ENCODE measurements around the gene SLC6A3. TPM values are rescaled to one million over a fixed set of nuclear protein-coding genes. Genes with fewer than 3 reads are reported as not detected.

Gene SLC6A3
- total RNA-seq, 2 experiments from 2014 or later = not detected

- Mint-ChIP-seq H3K36me3 (no peaks in the 10 kb centered on the region), H3K4me3 (peak overlapping the region; percentile 92), H3K9me3 (no peaks in the 10 kb centered on the region), H3K27me3 (peaks cover 3% of the 10 kb centered on the region), H3K27ac (peak overlapping the region; percentile 55), H3K4me1 (ENCODE audit: low read depth) (peaks cover 16% of the 10 kb centered on the region)
- ChIA-PET CTCF (interaction anchor here (0.5 to 1.6 kb wide), 3 partner anchors 42 to 258 kb away, joined by 3 to 6 read pairs (median 3); no protein-coding TSS in a partner anchor), POLR2A (no interaction called here)
- intact Hi-C loops (cut with micrococcal nuclease) = loop anchor here (2.0 to 10.0 kb wide), 3 partner anchors 42 to 254 kb away; partner anchors contain the start of gene CLPTM1L
- no peak for DNase-seq
Observed at GRCh38 chr5:1387059-1387755, 58.0 kb downstream of the SLC6A3 start.

DNA sequence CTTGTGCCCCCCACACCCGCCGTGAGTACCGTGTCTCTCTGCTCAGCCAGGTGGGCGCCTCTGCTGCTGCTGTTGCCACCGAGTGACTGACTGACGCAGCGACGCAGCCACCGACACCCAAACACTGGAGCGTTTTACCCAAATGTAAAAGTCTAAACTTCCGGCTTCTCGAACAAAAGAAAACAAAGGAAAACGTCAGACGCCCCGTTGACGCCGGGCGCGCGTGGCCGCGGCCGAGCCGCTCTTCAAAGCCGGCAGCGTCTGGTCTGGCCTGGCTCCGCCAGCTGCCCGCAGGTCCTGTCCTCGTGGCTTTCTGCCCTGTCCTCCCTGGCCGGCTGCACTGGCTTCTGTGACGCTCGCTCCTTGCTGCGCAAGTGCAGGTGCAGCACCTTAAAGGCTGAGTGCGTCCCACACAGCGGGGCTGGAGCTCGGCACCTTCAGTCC, 58.9 kb downstream of the SLC6A3 start:
- intact Hi-C loops (cut with micrococcal nuclease) = loop anchor here (2.0 to 10.0 kb wide), 3 partner anchors 41 to 255 kb away; partner anchors contain the start of gene CLPTM1L
- POLR2A ChIA-PET = no interaction called here
- H3K27ac Mint-ChIP-seq = peak overlapping the region; percentile 92
- DNase-seq = peak; percentile 73
- CTCF ChIA-PET = interaction anchor here (1.1 to 1.6 kb wide), 2 partner anchors 41 to 259 kb away, joined by 3 read pairs; no protein-coding TSS in a partner anchor
- no peaks in the 10 kb centered on the region for H3K36me3 Mint-ChIP-seq
- H3K9me3 Mint-ChIP-seq = no peaks in the 10 kb centered on the region
- peaks cover 19% of the 10 kb centered on the region for H3K4me1 Mint-ChIP-seq (ENCODE audit: low read depth)
- peak overlapping the region; percentile 92 for H3K4me3 Mint-ChIP-seq
- no peaks in the 10 kb centered on the region for H3K27me3 Mint-ChIP-seq

- DNase-seq = peak; percentile 89
- ChIA-PET CTCF (interaction anchor here (1.1 to 1.6 kb wide), 4 partner anchors 40 to 268 kb away, joined by 3 to 11 read pairs (median 3); no protein-coding TSS in a partner anchor), POLR2A (interaction anchor here (0.9 kb wide), 1 partner anchor 41 kb away, joined by 4 read pairs; the partner anchor contains the start of gene CLPTM1L)
- H3K27ac Mint-ChIP-seq = peak overlapping the region; percentile 92
- H3K4me3 Mint-ChIP-seq = peak overlapping the region; percentile 92
- H3K27me3 Mint-ChIP-seq = no peaks in the 10 kb centered on the region
- H3K9me3 Mint-ChIP-seq = no peaks in the 10 kb centered on the region
- peaks cover 23% of the 10 kb centered on the region for H3K4me1 Mint-ChIP-seq (ENCODE audit: low read depth)
- H3K36me3 Mint-ChIP-seq = no peaks in the 10 kb centered on the region
- intact Hi-C loops (cut with micrococcal nuclease) = loop anchor here (2.0 to 10.0 kb wide), 3 partner anchors 41 to 255 kb away; partner anchors contain the start of gene CLPTM1L
Observed at GRCh38 chr5:1385395-1386273, 59.6 kb downstream of the SLC6A3 start.

- Mint-ChIP-seq H3K4me1 (ENCODE audit: low read depth) (peaks cover 27% of the 10 kb centered on the region), H3K9me3 (no peaks in the 10 kb centered on the region), H3K4me3 (no peak overlapping the region), H3K27ac (no peak overlapping the region), H3K27me3 (no peaks in the 10 kb centered on the region), H3K36me3 (no peaks in the 10 kb centered on the region)
- POLR2A ChIA-PET = no interaction called here
- CTCF ChIA-PET = interaction anchor here (1.2 to 1.6 kb wide), 2 partner anchors 260 to 269 kb away, joined by 3 to 11 read pairs; no protein-coding TSS in a partner anchor
- DNase-seq = no peak
- intact Hi-C loops (cut with micrococcal nuclease) = loop anchor here (10.0 kb wide), 1 partner anchor 150 kb away; no protein-coding TSS in a partner anchor
Observed at GRCh38 chr5:1384521-1384920, 60.7 kb downstream of the SLC6A3 start.

DNA sequence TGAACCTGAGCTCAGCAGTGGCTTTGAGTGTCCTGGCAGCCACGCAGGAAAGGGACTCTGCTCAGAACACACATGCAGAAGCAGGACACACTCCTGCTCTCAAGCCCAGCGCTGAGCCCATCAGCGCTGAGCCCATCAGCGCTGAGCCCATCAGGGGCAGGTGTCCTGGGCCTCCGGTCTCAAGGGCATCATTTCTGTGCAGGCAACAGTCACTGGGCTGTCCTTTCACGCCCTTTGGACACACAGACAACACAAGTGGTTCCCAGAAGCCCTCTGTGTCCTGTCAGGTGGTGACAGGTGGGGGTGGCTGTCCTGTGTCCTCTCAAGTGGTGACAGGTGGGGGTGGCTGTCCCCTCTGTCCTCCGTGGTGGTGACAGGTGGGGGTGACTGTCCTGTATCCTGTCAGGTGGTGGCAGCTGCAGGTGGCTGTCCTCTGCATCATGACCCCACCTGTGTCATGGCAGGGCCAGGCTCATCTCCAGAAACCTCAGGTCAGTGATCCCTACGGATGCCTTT, 61.3 kb downstream of the SLC6A3 start:
- CTCF ChIA-PET = interaction anchor here (5.5 kb wide), 1 partner anchor 261 kb away, joined by 38 read pairs; no protein-coding TSS in a partner anchor
- no peaks in the 10 kb centered on the region for H3K36me3 Mint-ChIP-seq
- intact Hi-C loops (cut with micrococcal nuclease) = loop anchor here (10.0 kb wide), 1 partner anchor 151 kb away; no protein-coding TSS in a partner anchor
- DNase-seq = no peak
- H3K4me3 Mint-ChIP-seq = no peak overlapping the region
- no peaks in the 10 kb centered on the region for H3K27me3 Mint-ChIP-seq
- no peak overlapping the region for H3K27ac Mint-ChIP-seq
- no peaks in the 10 kb centered on the region for H3K9me3 Mint-ChIP-seq
- POLR2A ChIA-PET = no interaction called here
- H3K4me1 Mint-ChIP-seq (ENCODE audit: low read depth) = peaks cover 27% of the 10 kb centered on the region

DNA sequence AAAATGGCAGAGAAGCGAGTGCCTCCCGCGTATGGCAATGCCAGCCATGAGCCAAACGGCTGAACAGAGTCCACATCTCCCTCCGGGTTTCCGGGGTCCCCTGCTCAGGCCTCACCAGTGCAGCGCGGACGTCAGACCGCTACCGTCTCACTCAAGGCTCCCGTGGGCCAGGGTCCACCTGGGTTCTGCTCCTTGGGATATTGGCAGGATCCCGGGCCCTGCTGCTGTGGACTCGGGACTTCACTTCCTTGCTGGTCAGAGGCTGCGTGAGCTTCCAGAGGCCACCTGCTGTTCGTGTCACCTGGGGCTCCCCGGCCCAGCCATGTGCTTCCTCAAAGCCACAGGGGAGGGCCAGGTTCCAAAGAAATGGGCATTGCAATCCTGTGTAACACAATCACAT, 61.9 kb downstream of the SLC6A3 start:
- H3K36me3 Mint-ChIP-seq = no peaks in the 10 kb centered on the region
- intact Hi-C loops (cut with micrococcal nuclease) = loop anchor here (10.0 kb wide), 1 partner anchor 151 kb away; no protein-coding TSS in a partner anchor
- H3K4me1 Mint-ChIP-seq (ENCODE audit: low read depth) = peaks cover 27% of the 10 kb centered on the region
- H3K9me3 Mint-ChIP-seq = no peaks in the 10 kb centered on the region
- peaks cover 1% of the 10 kb centered on the region for H3K27me3 Mint-ChIP-seq
- ChIA-PET POLR2A (no interaction called here), CTCF (interaction anchor here (5.5 kb wide), 1 partner anchor 262 kb away, joined by 38 read pairs; no protein-coding TSS in a partner anchor)
- no peak overlapping the region for H3K4me3 Mint-ChIP-seq
- DNase-seq = no peak
- H3K27ac Mint-ChIP-seq = no peak overlapping the region

DNA sequence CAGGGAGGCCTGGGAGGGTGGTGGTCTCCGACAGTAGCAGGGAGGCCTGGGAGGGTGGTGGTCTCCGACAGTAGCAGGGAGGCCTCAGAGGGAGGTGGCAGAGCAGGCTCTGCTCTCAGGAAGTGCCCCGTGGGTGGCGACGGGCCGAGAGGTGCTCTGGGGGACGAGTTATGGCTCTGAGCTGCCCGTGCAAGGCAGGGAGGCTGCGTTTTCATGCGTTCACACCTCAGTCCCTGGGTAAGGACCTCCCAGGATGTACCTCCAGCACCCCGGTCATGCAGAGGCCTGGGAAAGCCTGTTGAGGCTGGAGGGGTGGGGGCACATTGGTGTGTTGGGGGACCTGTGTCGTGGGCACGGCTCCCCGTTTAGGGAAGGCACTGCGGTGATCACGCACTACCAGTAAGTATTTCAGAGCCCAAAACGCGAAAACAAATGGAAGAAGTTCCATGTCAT, 63.0 kb downstream of the SLC6A3 start:
- peaks cover 27% of the 10 kb centered on the region for H3K4me1 Mint-ChIP-seq (ENCODE audit: low read depth)
- no peak for DNase-seq
- H3K27me3 Mint-ChIP-seq = peaks cover 2% of the 10 kb centered on the region
- no peaks in the 10 kb centered on the region for H3K36me3 Mint-ChIP-seq
- intact Hi-C loops (cut with micrococcal nuclease) = loop anchor here (10.0 kb wide), 1 partner anchor 153 kb away; no protein-coding TSS in a partner anchor
- ChIA-PET CTCF (interaction anchor here (5.5 kb wide), 1 partner anchor 263 kb away, joined by 38 read pairs; no protein-coding TSS in a partner anchor), POLR2A (no interaction called here)
- H3K27ac Mint-ChIP-seq = no peak overlapping the region
- no peak overlapping the region for H3K4me3 Mint-ChIP-seq
- H3K9me3 Mint-ChIP-seq = no peaks in the 10 kb centered on the region

DNA sequence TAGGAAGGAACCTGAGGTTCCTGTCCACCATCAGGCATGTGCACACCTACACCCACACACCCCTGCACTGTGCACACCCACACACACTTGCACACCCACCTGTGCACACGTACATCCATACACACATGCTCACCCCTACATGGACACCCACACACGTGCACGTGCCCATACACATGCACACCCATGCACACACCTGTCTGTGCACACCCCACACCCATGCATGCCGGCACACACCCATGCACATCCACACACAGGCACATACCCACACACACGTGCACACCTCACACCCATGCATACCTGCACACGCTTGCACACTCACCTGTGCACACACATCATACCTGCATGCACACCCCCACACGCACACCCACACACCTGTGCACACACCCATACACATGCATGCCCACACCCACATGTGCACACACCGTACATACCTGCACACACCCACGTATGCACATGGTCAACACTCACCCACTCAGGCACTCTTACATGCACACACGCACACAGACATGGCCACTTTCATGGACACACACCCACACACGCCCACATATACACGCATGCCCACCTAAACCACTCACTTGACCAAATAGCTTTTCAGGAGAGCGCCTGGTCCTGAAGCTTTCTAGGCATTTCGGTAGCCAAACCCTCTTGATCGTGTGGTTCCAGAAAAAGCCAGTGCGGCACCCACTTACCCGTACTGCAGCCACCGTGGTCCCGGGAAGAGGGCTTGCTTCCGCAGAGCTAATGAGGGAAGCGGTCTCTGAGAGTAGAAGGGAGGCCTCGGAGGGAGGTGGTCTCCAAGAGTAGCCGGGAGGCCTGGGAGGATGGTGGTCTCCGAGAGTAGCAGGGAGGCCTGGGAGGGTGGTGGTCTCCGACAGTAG, 63.6 kb downstream of the SLC6A3 start:
- peak overlapping the region; percentile 3 for H3K27ac Mint-ChIP-seq
- H3K27me3 Mint-ChIP-seq = peaks cover 2% of the 10 kb centered on the region
- no peak overlapping the region for H3K4me3 Mint-ChIP-seq
- CTCF ChIA-PET = interaction anchor here (0.8 to 5.5 kb wide), 4 partner anchors 20 to 264 kb away, joined by 3 to 38 read pairs (median 4); no protein-coding TSS in a partner anchor
- intact Hi-C loops (cut with micrococcal nuclease) = loop anchor here (10.0 kb wide), 1 partner anchor 153 kb away; no protein-coding TSS in a partner anchor
- no peaks in the 10 kb centered on the region for H3K36me3 Mint-ChIP-seq
- H3K9me3 Mint-ChIP-seq = no peaks in the 10 kb centered on the region
- no peak for DNase-seq
- H3K4me1 Mint-ChIP-seq (ENCODE audit: low read depth) = peaks cover 21% of the 10 kb centered on the region
- POLR2A ChIA-PET = no interaction called here

DNA sequence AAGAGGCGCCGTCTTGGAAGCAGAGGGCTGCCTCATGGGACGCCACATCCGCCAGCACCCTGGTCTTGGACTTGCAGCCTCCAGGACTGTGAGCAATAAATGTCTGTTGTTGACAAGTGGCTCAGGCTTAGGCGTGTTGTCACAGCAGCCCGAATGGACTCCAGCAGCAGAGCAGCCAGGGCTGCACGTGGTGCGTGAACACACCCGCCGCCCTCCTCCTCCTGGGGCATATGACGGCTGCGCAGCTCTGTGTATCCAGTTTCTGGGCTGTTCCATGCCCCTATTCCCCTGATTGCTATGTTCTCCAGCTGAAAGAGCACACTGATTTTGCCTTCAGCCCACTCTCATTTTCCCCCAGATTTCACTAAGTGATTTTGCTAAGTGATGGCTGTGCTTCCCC, 64.3 kb downstream of the SLC6A3 start:
- H3K36me3 Mint-ChIP-seq = no peaks in the 10 kb centered on the region
- CTCF ChIA-PET = interaction anchor here (0.7 to 5.5 kb wide), 16 partner anchors 10 to 264 kb away, joined by 3 to 38 read pairs (median 4); partner anchors contain the start of genes CLPTM1L and LPCAT1
- POLR2A ChIA-PET = no interaction called here

DNA sequence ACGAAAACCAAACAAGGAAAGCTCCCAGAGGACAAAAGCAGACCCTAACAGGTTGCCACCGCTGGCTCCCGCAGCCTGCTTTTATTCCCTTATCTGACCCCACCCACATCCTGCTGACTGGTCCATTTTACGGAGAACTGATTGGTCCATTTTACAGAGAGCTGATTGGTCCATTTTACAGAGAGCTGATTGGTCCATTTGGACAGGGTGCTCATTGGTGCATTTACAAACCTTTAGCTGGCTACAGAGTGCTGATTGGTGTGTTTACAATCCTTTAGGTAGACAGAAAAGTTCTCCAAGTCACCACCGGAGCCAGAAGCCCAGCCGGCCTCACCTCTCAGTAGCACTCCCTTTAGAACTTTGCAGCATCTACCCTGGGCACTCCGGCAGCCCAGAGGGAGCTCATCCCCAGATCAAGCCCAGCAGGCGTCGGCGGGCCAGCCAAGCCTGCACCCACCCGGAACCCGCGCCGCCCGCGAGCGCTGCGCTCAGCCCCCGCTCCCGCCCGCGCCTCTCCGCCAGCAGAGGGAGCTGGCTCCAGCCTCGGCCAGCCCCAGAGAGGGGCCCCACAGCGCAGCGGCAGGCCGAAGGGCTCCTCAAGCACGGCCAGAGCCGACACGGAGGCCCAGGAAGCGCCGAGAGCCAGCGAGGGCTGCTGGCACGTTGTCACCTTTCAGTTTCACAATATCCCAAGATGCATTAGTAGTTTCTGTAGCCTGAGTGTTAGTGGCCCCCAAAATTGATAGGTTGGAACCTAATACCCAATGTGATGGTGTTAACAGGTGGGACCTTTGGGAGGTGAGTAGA, 65.0 kb downstream of the SLC6A3 start:
- Mint-ChIP-seq H3K4me1 (ENCODE audit: low read depth) (peaks cover 12% of the 10 kb centered on the region), H3K4me3 (peak overlapping the region; percentile 8), H3K27me3 (peaks cover 2% of the 10 kb centered on the region), H3K36me3 (no peaks in the 10 kb centered on the region), H3K27ac (no peak overlapping the region), H3K9me3 (no peaks in the 10 kb centered on the region)
- ChIA-PET POLR2A (no interaction called here), CTCF (interaction anchor here (0.7 to 5.5 kb wide), 19 partner anchors 9 to 273 kb away, joined by 3 to 38 read pairs (median 4); partner anchors contain the start of genes CLPTM1L and LPCAT1)
- intact Hi-C loops (cut with micrococcal nuclease) = loop anchor here (10.0 kb wide), 1 partner anchor 155 kb away; no protein-coding TSS in a partner anchor
- peak; percentile 64 for DNase-seq

More for the DNA sequence above, 64.3 kb downstream of the SLC6A3 start:
- Mint-ChIP-seq H3K4me3 (no peak overlapping the region), H3K27ac (no peak overlapping the region), H3K9me3 (no peaks in the 10 kb centered on the region), H3K4me1 (ENCODE audit: low read depth) (peaks cover 17% of the 10 kb centered on the region), H3K27me3 (peaks cover 2% of the 10 kb centered on the region)
- intact Hi-C loops (cut with micrococcal nuclease) = loop anchor here (10.0 kb wide), 1 partner anchor 154 kb away; no protein-coding TSS in a partner anchor
- DNase-seq = no peak
